Duodenal mucosa (tissue), 2 donors: ENCODE measurements around the gene C16orf78.
"Not testable (repeated sequence)": the region's sequence is repeated elsewhere in the genome, so short reads cannot be mapped to it uniquely, and the experiment has no call there.

Source experiments
- H3K27ac ChIP-seq: one replicate; pipeline ENCODE4 v1.7.0; 2013; ENCODE audit warnings: low read depth, low read length
- H3K27me3 ChIP-seq, 2 donors: one replicate each; pipeline ENCODE4 v1.7.0; 2013; ENCODE audit warnings: low read length in 2 of 2, control low read depth in 1 of 2; ENCODE audit not compliant: insufficient read depth in 2 of 2, control insufficient read depth in 1 of 2
- H3K36me3 ChIP-seq, 2 donors: one replicate each; pipeline ENCODE4 v1.7.0; 2013; ENCODE audit warnings: low read length in 2 of 2, control low read depth in 1 of 2; ENCODE audit not compliant: insufficient read depth in 2 of 2, control insufficient read depth in 1 of 2
- H3K4me1 ChIP-seq, 2 donors: one replicate each; pipeline ENCODE4 v1.7.0; 2013; ENCODE audit warnings: low read length in 2 of 2, control low read depth in 1 of 2; ENCODE audit not compliant: insufficient read depth in 2 of 2, control insufficient read depth in 1 of 2
- H3K4me3 ChIP-seq, 2 donors: one replicate each; pipeline ENCODE4 v1.7.0; 2013; ENCODE audit warnings: low read length in 2 of 2, low read depth in 1 of 2
- H3K9ac ChIP-seq, 2 donors: one replicate each; pipeline ENCODE4 v1.7.0; 2013; ENCODE audit warnings: low read length in 2 of 2, low read depth in 1 of 2
- H3K9me3 ChIP-seq, 2 donors: one replicate each; pipeline ENCODE4 v1.7.0; 2013; ENCODE audit warnings: low read length in 2 of 2, control low read depth in 1 of 2; ENCODE audit not compliant: control insufficient read depth in 1 of 2

The C16orf78 gene

DNA sequence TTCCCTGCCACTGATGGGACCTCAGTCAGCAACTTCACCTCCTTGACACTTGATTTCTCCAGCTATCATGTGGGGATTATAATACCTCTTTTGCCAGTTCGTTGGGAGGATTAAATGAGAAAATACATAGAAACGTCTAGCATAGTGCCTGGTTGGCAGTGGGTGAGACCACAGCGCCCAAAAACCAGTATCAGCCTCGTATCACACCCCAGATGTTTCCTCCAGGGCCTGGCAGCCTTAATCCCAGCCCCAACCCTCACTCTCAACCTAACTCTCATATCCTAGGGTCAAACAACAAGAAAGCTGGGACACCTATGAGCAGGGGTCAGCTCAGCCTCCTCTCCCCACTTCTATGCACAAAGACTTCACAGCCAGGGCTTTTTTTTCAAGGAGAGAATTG is 14.0 kb upstream of the C16orf78 start:
- Histone ChIP-seq H3K36me3 (no peaks in the 10 kb centered on the region), H3K27me3 (no peaks in the 10 kb centered on the region), H3K4me3 (no peak overlapping the region), H3K27ac (no peak overlapping the region), H3K4me1 (peaks cover 12% of the 10 kb centered on the region in 2 donors), H3K9me3 (no peaks in the 10 kb centered on the region), H3K9ac (no peak overlapping the region)

- not testable (repeated sequence) for H3K9ac ChIP-seq, H3K36me3 ChIP-seq, H3K27me3 ChIP-seq, H3K4me3 ChIP-seq, H3K4me1 ChIP-seq, H3K27ac ChIP-seq, H3K9me3 ChIP-seq
Measured at GRCh38 chr16:49361731-49362130, 11.9 kb upstream of the C16orf78 start.

DNA sequence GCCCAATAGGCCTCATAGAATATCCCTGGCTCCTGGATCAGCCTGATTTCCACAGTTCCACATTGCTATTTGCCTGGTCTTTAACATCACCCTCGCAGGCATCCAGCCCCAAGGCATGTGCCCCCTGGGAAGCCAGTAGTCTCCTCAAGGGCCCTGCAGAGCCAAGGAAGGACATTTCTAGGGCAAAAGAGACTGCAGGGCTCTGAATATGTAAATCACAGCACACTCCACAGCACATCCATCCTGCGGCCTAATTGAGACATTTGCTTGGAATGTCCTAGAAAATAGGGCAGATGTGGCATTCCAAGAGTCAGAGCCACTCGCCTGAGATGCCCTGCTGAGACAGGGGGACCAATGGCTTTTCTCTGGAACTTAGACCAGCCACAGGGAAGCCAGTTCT is 11.4 kb upstream of the C16orf78 start:
- H3K9ac ChIP-seq = no peak overlapping the region
- no peak overlapping the region for H3K4me3 ChIP-seq
- no peaks in the 10 kb centered on the region for H3K4me1 ChIP-seq
- H3K27me3 ChIP-seq = no peaks in the 10 kb centered on the region
- no peaks in the 10 kb centered on the region for H3K9me3 ChIP-seq
- no peak overlapping the region for H3K27ac ChIP-seq
- H3K36me3 ChIP-seq = no peaks in the 10 kb centered on the region

- Histone ChIP-seq H3K36me3 (no peaks in the 10 kb centered on the region), H3K4me3 (no peak overlapping the region), H3K27ac (no peak overlapping the region), H3K27me3 (no peaks in the 10 kb centered on the region), H3K9me3 (no peaks in the 10 kb centered on the region), H3K4me1 (no peaks in the 10 kb centered on the region), H3K9ac (no peak overlapping the region)
Measured at GRCh38 chr16:49365711-49366509, 7.7 kb upstream of the C16orf78 start.

DNA sequence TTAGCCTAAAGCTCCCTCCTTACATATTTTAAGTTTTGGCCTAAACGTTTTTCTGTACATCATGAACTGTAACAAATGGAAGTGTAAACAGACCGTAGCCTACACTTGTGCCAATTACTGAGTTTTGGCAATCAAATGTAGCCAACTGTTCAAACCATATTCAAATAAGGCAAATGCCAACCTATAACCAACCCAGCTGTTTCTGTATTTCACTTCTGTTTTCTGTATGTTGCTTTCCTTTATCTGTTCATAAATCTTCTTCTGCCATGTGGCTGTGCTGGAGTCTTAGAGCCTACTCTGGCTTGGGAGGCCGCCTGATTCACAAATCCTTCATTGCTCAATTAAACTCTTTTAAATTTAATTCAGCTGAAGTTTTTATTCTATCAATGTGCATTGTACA is 6.9 kb upstream of the C16orf78 start:
- no peak overlapping the region for H3K27ac ChIP-seq
- no peaks in the 10 kb centered on the region for H3K9me3 ChIP-seq
- H3K9ac ChIP-seq = no peak overlapping the region
- H3K27me3 ChIP-seq = no peaks in the 10 kb centered on the region
- H3K4me1 ChIP-seq = no peaks in the 10 kb centered on the region
- no peak overlapping the region for H3K4me3 ChIP-seq
- no peaks in the 10 kb centered on the region for H3K36me3 ChIP-seq

GRCh38 chr16:49369651-49370611 is 3.7 kb upstream of the C16orf78 start:
- H3K9ac ChIP-seq = no peak overlapping the region
- H3K27ac ChIP-seq = no peak overlapping the region
- no peaks in the 10 kb centered on the region for H3K4me1 ChIP-seq
- no peaks in the 10 kb centered on the region for H3K9me3 ChIP-seq
- no peaks in the 10 kb centered on the region for H3K27me3 ChIP-seq
- no peak overlapping the region for H3K4me3 ChIP-seq
- H3K36me3 ChIP-seq = no peaks in the 10 kb centered on the region

GRCh38 chr16:49376206-49376605 is 2.6 kb downstream of the C16orf78 start:
- Histone ChIP-seq H3K4me3 (no peak overlapping the region), H3K27me3 (no peaks in the 10 kb centered on the region), H3K27ac (no peak overlapping the region), H3K9ac (no peak overlapping the region), H3K4me1 (no peaks in the 10 kb centered on the region), H3K9me3 (no peaks in the 10 kb centered on the region), H3K36me3 (no peaks in the 10 kb centered on the region)

DNA sequence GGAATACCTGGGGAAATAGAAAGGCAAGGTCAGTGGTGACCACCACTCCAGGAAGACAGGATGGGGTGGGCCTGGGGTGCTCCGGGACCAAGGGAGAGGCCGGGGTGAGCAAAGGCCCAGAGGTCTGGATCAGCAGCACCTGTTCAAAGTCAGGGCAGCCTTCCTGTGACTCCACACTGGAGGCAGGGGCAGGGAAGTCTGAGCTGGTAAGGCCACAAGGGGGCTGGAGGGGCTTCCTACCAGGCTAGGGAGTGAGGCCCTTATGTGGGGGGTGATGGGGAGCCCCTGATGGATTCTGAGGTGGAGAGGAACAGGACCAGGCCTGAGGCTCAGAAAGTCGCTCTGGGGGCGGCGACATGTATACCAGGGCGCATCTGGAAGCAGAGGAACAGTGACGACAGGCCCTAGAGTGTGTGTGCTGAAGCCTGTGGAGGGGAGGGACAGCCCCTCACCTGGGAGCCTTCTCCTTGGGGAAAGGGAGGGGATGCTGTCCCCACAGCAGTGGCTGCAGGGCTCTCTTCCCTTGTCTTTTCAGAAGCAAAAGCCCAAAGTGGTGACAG is 3.7 kb downstream of the C16orf78 start:
- no peaks in the 10 kb centered on the region for H3K36me3 ChIP-seq
- no peaks in the 10 kb centered on the region for H3K9me3 ChIP-seq
- H3K9ac ChIP-seq = no peak overlapping the region
- H3K4me3 ChIP-seq = no peak overlapping the region
- H3K27ac ChIP-seq = no peak overlapping the region
- H3K4me1 ChIP-seq = no peaks in the 10 kb centered on the region
- no peaks in the 10 kb centered on the region for H3K27me3 ChIP-seq

- no peak overlapping the region for H3K4me3 ChIP-seq
- H3K9me3 ChIP-seq = no peaks in the 10 kb centered on the region
- no peak overlapping the region for H3K27ac ChIP-seq
- H3K36me3 ChIP-seq = no peaks in the 10 kb centered on the region
- no peaks in the 10 kb centered on the region for H3K4me1 ChIP-seq
- no peak overlapping the region for H3K9ac ChIP-seq
- H3K27me3 ChIP-seq = no peaks in the 10 kb centered on the region
Measured at GRCh38 chr16:49378238-49378637, 4.6 kb downstream of the C16orf78 start.

GRCh38 chr16:49378816-49379215 is 5.2 kb downstream of the C16orf78 start:
- Histone ChIP-seq H3K27ac (no peak overlapping the region), H3K9ac (no peak overlapping the region), H3K4me1 (no peaks in the 10 kb centered on the region), H3K27me3 (no peaks in the 10 kb centered on the region), H3K4me3 (no peak overlapping the region), H3K36me3 (no peaks in the 10 kb centered on the region), H3K9me3 (no peaks in the 10 kb centered on the region)
